Measurements from ENCODE around the gene USP6NL. TPM values are rescaled to one million over a fixed set of nuclear protein-coding genes. Genes with fewer than 3 reads are reported as not detected.

The USP6NL gene
- total RNA-seq, result 7.6 and 20.5 TPM in 2 replicates

DNA sequence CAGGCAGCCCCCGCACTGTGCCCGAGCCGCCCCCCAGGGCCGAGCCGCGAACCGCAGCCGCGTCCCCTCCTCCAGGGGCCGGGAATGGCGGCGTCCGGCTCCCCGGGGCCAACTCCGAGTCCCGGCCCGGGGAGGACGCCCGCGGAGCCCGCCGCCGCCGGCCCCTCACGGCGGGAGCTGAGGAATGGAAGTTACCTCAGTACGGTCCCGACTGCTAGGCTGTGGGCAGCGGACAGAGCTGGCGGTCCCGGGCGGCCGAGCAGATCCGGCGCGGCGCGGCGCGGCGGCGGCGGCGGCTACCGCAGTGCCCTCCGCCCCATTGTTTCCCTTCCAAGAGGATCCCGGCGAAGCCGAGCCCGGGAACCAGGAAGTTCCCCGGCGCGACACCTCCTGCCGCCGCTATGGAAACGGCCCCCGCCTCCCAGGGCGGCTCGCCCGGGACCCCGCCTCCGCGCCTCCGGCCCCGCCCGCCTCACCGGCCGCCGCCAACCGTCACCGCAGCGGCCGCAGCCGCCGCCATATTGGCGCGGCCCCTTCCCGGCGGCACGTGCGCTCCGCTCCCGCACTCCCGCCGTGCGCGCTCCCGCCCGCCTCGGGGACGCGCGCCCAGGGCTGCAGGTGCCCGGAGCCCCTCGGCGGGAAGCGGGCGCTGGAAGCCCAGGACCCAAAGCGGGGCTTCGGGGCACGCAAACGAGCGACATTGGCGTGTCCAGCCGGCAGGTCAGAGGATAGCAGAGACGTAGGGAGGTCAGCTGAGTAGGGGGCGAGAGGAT lies at the start of gene USP6NL:
USP6NL (minus strand) TSS at position 403 of the 773 bp plus-strand sequence. CDS start 14,016 bp downstream, outside the sequence.

Other genes starting within 250 kb of the USP6NL start
- gene ECHDC3, start 130.7 kb upstream of the USP6NL start, total RNA-seq, result 2.1 and 8.7 TPM in 2 replicates
- gene PROSER2, start 211.7 kb upstream of the USP6NL start, total RNA-seq, result 3.9 and 8.0 TPM in 2 replicates

All from bladder microvascular endothelial cell (primary cell).